ENCODE results near the gene CAPN10.
A peak's percentile ranks its signal among the peaks of the same experiment; 100 is the strongest.

Gene CAPN10

DNA sequence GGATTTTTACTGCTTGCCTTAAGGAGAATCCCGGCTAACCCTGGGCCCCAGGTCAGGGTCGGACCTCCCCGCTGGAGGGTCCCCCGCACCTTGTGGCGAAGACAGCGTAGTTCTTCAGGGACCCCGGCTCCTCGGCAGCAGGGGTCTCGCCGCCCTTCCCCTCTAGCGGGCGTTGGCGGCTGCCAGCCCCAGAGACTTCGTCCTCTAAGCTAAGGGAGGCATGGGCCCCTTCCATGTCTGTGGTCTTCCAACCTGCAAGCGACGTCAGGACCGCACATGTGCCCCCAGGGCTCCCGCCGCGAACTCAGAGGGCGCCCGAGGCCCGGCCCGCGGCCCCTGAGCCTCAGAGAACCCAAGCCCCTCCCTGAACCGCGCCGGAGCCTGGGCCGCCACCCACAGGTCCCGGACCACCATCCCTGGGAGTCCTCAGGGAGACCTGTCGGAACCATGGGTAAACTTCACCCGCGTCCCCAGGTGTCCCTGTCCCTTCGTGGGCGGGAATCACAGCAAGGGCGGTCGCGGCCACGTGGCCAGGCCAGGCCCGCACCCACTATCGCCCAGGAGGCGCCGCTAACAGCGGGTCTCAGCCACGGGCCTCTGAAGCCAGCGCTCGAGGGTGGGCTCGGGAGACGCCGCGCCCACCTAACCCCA is 29.3 kb upstream of the CAPN10 start:
- Histone ChIP-seq H3K27me3 (ENCODE audit: control insufficient read depth in 3 of 3, insufficient read depth in 3 of 3, low read depth in 1 of 3, low read length in 3 of 3) (peaks cover 0 to 11% (median 0%) of the 10 kb centered on the region in 3 experiments), H2BK15ac (ENCODE audit: low read length) (no peak overlapping the region), H2AFZ (ENCODE audit: low read length) (no peak overlapping the region), H3K9me3 (replicated peaks in 1 of 2; ENCODE audit: control insufficient read depth in 2 of 2, insufficient read depth in 1 of 2, low read depth in 1 of 2, low read length in 2 of 2) (no peaks in the 10 kb centered on the region), H4K8ac (ENCODE audit: low read depth, low read length) (no peak overlapping the region), H3K27ac (replicated peaks; ENCODE audit: low read length) (no peak overlapping the region), H3K79me1 (ENCODE audit: low read depth, low read length) (peaks cover 11% of the 10 kb centered on the region), H3K23ac (ENCODE audit: low read depth, low read length, poor library complexity) (no peak overlapping the region), H3K18ac (ENCODE audit: low read length) (peak overlapping the region; percentile 30), H3K4ac (ENCODE audit: low read length) (no peak overlapping the region), H3K36me3 (replicated peaks in 1 of 2; ENCODE audit: control insufficient read depth in 2 of 2, insufficient read depth in 2 of 2, low read length in 2 of 2) (peaks cover 2 to 47% of the 10 kb centered on the region in 2 donors), H2AK5ac (ENCODE audit: low read depth, low read length) (peak overlapping the region; percentile 23), H3K4me1 (ENCODE audit: control insufficient read depth in 2 of 2, insufficient read depth in 1 of 2, low read depth in 1 of 2, low read length in 2 of 2) (peaks cover 7% of the 10 kb centered on the region in 2 donors), H2BK5ac (ENCODE audit: low read length) (no peak overlapping the region), H2BK120ac (ENCODE audit: low read depth, low read length) (no peak overlapping the region), H3K4me3 (ENCODE audit: low read length in 2 of 2) (no peak overlapping the region), H3K4me2 (ENCODE audit: insufficient read depth, low read length, poor library complexity, severe bottlenecking) (peak overlapping the region; percentile 65), H4K91ac (ENCODE audit: low read depth, low read length, poor library complexity) (no peak overlapping the region), H3K9ac (ENCODE audit: low read depth, low read length, poor library complexity) (peak overlapping the region; percentile 67), H3K14ac (ENCODE audit: low read length) (no peak overlapping the region), H2BK12ac (ENCODE audit: low read length) (no peak overlapping the region)
- WGBS, 2 donors (ENCODE audit: extremely low coverage in 2 of 2, insufficient read length in 2 of 2, insufficient replicate concordance in 1 of 2) = no CpG with 5 or more reads among the region's 51 CpGs
- DNase-seq (ENCODE audit: low spot score) = no peak

- Histone ChIP-seq H3K4me3 (ENCODE audit: low read length in 2 of 2) (peak within 1 kb of the TSS in 1 of 2 donors; percentile 31), H3K4ac (ENCODE audit: low read length) (no peak within 1 kb of the TSS), H4K8ac (ENCODE audit: low read depth, low read length) (no peak within 1 kb of the TSS), H2AK5ac (ENCODE audit: low read depth, low read length) (peak within 1 kb of the TSS; percentile 23), H3K9ac (ENCODE audit: low read depth, low read length, poor library complexity) (peak within 1 kb of the TSS; percentile 67), H2AFZ (ENCODE audit: low read length) (no peak within 1 kb of the TSS), H3K4me1 (ENCODE audit: control insufficient read depth in 2 of 2, insufficient read depth in 1 of 2, low read depth in 1 of 2, low read length in 2 of 2) (peaks cover 7% of the 10 kb centered on the region in 2 donors), H4K91ac (ENCODE audit: low read depth, low read length, poor library complexity) (no peak within 1 kb of the TSS), H3K79me1 (ENCODE audit: low read depth, low read length) (peaks cover 11% of the 10 kb centered on the region), H3K36me3 (replicated peaks in 1 of 2; ENCODE audit: control insufficient read depth in 2 of 2, insufficient read depth in 2 of 2, low read length in 2 of 2) (peaks cover 2 to 47% of the 10 kb centered on the region in 2 donors), H3K4me2 (ENCODE audit: insufficient read depth, low read length, poor library complexity, severe bottlenecking) (peak within 1 kb of the TSS; percentile 65), H3K9me3 (replicated peaks in 1 of 2; ENCODE audit: control insufficient read depth in 2 of 2, insufficient read depth in 1 of 2, low read depth in 1 of 2, low read length in 2 of 2) (no peaks in the 10 kb centered on the region), H2BK12ac (ENCODE audit: low read length) (no peak within 1 kb of the TSS), H3K14ac (ENCODE audit: low read length) (no peak within 1 kb of the TSS), H3K23ac (ENCODE audit: low read depth, low read length, poor library complexity) (peak within 1 kb of the TSS; percentile 13), H2BK120ac (ENCODE audit: low read depth, low read length) (no peak within 1 kb of the TSS), H2BK5ac (ENCODE audit: low read length) (no peak within 1 kb of the TSS), H3K27me3 (ENCODE audit: control insufficient read depth in 3 of 3, insufficient read depth in 3 of 3, low read depth in 1 of 3, low read length in 3 of 3) (peaks cover 0 to 11% (median 0%) of the 10 kb centered on the region in 3 experiments), H2BK15ac (ENCODE audit: low read length) (peak within 1 kb of the TSS; percentile 45), H3K18ac (ENCODE audit: low read length) (peak within 1 kb of the TSS; percentile 30), H3K27ac (replicated peaks; ENCODE audit: low read length) (no peak within 1 kb of the TSS)
- no CpG with 5 or more reads among the region's 47 CpGs for WGBS, 2 donors (ENCODE audit: extremely low coverage in 2 of 2, insufficient read length in 2 of 2, insufficient replicate concordance in 1 of 2)
- peak; percentile 78 for DNase-seq (ENCODE audit: low spot score)
These were observed 28.7 kb upstream of the CAPN10 start, which contains the start of gene ANKMY1 for GRCh38 chr2:240557808-240558207. ANKMY1 (minus strand) TSS chr2:240557988; CDS start chr2:240557335, 653 bp downstream.

GRCh38 chr2:240558236-240558761 is 28.2 kb upstream of the CAPN10 start:
- H2AFZ ChIP-seq (ENCODE audit: low read length) = no peak overlapping the region
- H3K4me1 ChIP-seq (ENCODE audit: control insufficient read depth in 2 of 2, insufficient read depth in 1 of 2, low read depth in 1 of 2, low read length in 2 of 2) = peaks cover 7% of the 10 kb centered on the region in 2 donors
- peaks cover 0 to 11% (median 0%) of the 10 kb centered on the region in 3 experiments for H3K27me3 ChIP-seq (ENCODE audit: control insufficient read depth in 3 of 3, insufficient read depth in 3 of 3, low read depth in 1 of 3, low read length in 3 of 3)
- no peak overlapping the region for H3K14ac ChIP-seq (ENCODE audit: low read length)
- H3K23ac ChIP-seq (ENCODE audit: low read depth, low read length, poor library complexity) = peak overlapping the region; percentile 13
- no peak overlapping the region for H2AK5ac ChIP-seq (ENCODE audit: low read depth, low read length)
- H3K9me3 ChIP-seq (replicated peaks in 1 of 2; ENCODE audit: control insufficient read depth in 2 of 2, insufficient read depth in 1 of 2, low read depth in 1 of 2, low read length in 2 of 2) = no peaks in the 10 kb centered on the region
- no peak overlapping the region for H3K9ac ChIP-seq (ENCODE audit: low read depth, low read length, poor library complexity)
- DNase-seq (ENCODE audit: low spot score) = no peak
- H2BK15ac ChIP-seq (ENCODE audit: low read length) = peak overlapping the region; percentile 45
- no peak overlapping the region for H4K8ac ChIP-seq (ENCODE audit: low read depth, low read length)
- H2BK5ac ChIP-seq (ENCODE audit: low read length) = no peak overlapping the region
- peaks cover 7% of the 10 kb centered on the region for H3K79me1 ChIP-seq (ENCODE audit: low read depth, low read length)
- H3K36me3 ChIP-seq (replicated peaks in 1 of 2; ENCODE audit: control insufficient read depth in 2 of 2, insufficient read depth in 2 of 2, low read length in 2 of 2) = peaks cover 0 to 44% of the 10 kb centered on the region in 2 donors
- H3K4me3 ChIP-seq (ENCODE audit: low read length in 2 of 2) = peak overlapping the region in 1 of 2 donors; percentile 31
- H4K91ac ChIP-seq (ENCODE audit: low read depth, low read length, poor library complexity) = no peak overlapping the region
- H3K4me2 ChIP-seq (ENCODE audit: insufficient read depth, low read length, poor library complexity, severe bottlenecking) = peak overlapping the region; percentile 65
- H3K27ac ChIP-seq (replicated peaks; ENCODE audit: low read length) = no peak overlapping the region
- no peak overlapping the region for H2BK120ac ChIP-seq (ENCODE audit: low read depth, low read length)
- no peak overlapping the region for H3K4ac ChIP-seq (ENCODE audit: low read length)
- peak overlapping the region; percentile 5 for H3K18ac ChIP-seq (ENCODE audit: low read length)
- no CpG with 5 or more reads among the region's 18 CpGs for WGBS, 2 donors (ENCODE audit: extremely low coverage in 2 of 2, insufficient read length in 2 of 2, insufficient replicate concordance in 1 of 2)
- no peak overlapping the region for H2BK12ac ChIP-seq (ENCODE audit: low read length)

DNA sequence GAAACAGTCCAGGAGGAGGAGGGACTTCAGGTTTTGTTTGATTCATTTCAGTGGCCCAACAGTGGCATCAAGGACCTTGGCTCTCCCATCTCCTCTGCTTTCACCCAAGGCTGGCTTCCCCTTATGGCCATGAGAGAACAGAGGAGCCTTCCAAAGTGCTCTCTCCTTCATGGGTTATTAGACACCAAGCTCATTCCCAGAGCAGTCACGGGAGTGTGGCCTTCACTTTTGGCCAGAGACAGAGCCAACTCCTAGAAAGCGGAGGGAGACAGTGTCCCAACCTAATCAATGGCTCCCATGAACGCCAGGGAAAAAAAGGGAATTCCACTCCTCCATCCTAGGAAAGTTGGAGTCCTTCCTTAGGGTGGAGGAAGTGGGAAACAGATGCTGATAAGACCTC is 27.2 kb upstream of the CAPN10 start:
- peaks cover 7% of the 10 kb centered on the region in 2 donors for H3K4me1 ChIP-seq (ENCODE audit: control insufficient read depth in 2 of 2, insufficient read depth in 1 of 2, low read depth in 1 of 2, low read length in 2 of 2)
- no peak overlapping the region for H3K9ac ChIP-seq (ENCODE audit: low read depth, low read length, poor library complexity)
- no peak overlapping the region for H3K18ac ChIP-seq (ENCODE audit: low read length)
- H3K4me3 ChIP-seq (ENCODE audit: low read length in 2 of 2) = peak overlapping the region in 1 of 2 donors; percentile 79
- peaks cover 0 to 37% of the 10 kb centered on the region in 2 donors for H3K36me3 ChIP-seq (replicated peaks in 1 of 2; ENCODE audit: control insufficient read depth in 2 of 2, insufficient read depth in 2 of 2, low read length in 2 of 2)
- H4K91ac ChIP-seq (ENCODE audit: low read depth, low read length, poor library complexity) = no peak overlapping the region
- no peak overlapping the region for H2AFZ ChIP-seq (ENCODE audit: low read length)
- no peak overlapping the region for H3K23ac ChIP-seq (ENCODE audit: low read depth, low read length, poor library complexity)
- peaks cover 7% of the 10 kb centered on the region for H3K79me1 ChIP-seq (ENCODE audit: low read depth, low read length)
- no peak overlapping the region for H3K14ac ChIP-seq (ENCODE audit: low read length)
- H3K9me3 ChIP-seq (replicated peaks in 1 of 2; ENCODE audit: control insufficient read depth in 2 of 2, insufficient read depth in 1 of 2, low read depth in 1 of 2, low read length in 2 of 2) = no peaks in the 10 kb centered on the region
- no peak for DNase-seq (ENCODE audit: low spot score)
- no peak overlapping the region for H3K27ac ChIP-seq (replicated peaks; ENCODE audit: low read length)
- H3K4ac ChIP-seq (ENCODE audit: low read length) = no peak overlapping the region
- no peak overlapping the region for H2BK12ac ChIP-seq (ENCODE audit: low read length)
- no CpG with 5 or more reads among the region's 3 CpGs for WGBS, 2 donors (ENCODE audit: extremely low coverage in 2 of 2, insufficient read length in 2 of 2, insufficient replicate concordance in 1 of 2)
- H2BK15ac ChIP-seq (ENCODE audit: low read length) = no peak overlapping the region
- no peak overlapping the region for H2BK120ac ChIP-seq (ENCODE audit: low read depth, low read length)
- H2AK5ac ChIP-seq (ENCODE audit: low read depth, low read length) = no peak overlapping the region
- H3K27me3 ChIP-seq (ENCODE audit: control insufficient read depth in 3 of 3, insufficient read depth in 3 of 3, low read depth in 1 of 3, low read length in 3 of 3) = peaks cover 0 to 11% (median 0%) of the 10 kb centered on the region in 3 experiments
- H4K8ac ChIP-seq (ENCODE audit: low read depth, low read length) = no peak overlapping the region
- no peak overlapping the region for H2BK5ac ChIP-seq (ENCODE audit: low read length)
- no peak overlapping the region for H3K4me2 ChIP-seq (ENCODE audit: insufficient read depth, low read length, poor library complexity, severe bottlenecking)

Data from neuronal stem cell (in vitro differentiated cells).